Measurements from ENCODE around the gene TEX35. TPM values are rescaled to one million over a fixed set of nuclear protein-coding genes. Genes with fewer than 3 reads are reported as not detected.

TEX35 gene
- polyA plus RNA-seq (2013, experiment 1 of 2): not detected
- not detected for polyA plus RNA-seq (2013, experiment 2 of 2)

DNA sequence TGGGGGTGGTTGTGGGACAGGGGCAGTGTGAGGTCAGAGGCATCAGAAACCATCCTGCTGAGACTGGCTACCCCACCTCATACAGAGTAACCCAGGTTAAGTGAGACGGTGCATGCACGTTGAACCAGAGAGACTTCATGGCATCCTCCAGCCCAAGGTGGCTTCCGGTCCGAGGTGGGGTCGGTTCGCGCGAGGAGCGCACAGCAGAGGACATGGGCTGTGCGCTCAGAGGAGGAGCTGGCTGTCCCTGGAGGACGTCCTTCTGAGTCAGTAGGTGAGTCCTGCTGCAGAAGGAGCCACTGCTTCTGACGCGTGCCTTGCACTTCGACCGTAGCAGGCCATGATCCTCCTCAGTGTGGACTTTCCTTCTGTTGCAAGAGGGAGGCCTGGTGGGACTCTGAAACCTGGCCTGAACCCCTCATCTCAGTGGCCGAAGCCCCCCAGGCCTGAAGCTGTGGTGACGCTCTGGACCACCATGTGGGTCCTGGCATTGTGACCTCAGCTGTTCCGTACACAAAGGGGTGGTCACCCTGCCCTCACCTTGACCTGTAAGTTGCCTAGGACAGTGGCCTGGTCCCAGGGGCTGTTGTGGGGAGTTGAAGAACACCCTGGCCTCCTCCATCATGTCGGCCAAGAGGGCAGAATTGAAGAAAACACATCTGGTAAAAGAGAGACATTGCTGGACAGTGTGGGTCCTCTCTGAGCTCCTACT, at the start of gene TEX35:
Gene TEX35 (plus strand): TSS at position 544 of the 712 bp plus-strand sequence. CDS start 80 bp downstream, at position 624.
- H3K4me1 ChIP-seq (ENCODE audit: insufficient read depth, low read length): no peaks in the 10 kb centered on the region
- H3K9me3 ChIP-seq (ENCODE audit: insufficient read depth, low read depth, low read length): no peaks in the 10 kb centered on the region
- no peaks in the 10 kb centered on the region for H3K27me3 ChIP-seq (ENCODE audit: insufficient read depth, low read length)
- no peak within 1 kb of the TSS for H3K9ac ChIP-seq (ENCODE audit: low read depth, low read length)
- H3K36me3 ChIP-seq (ENCODE audit: insufficient read depth, low read length): no peaks in the 10 kb centered on the region
- WGBS: 96% methylated on average over 19 of the region's 19 CpGs
- no peak within 1 kb of the TSS for H3K4me3 ChIP-seq (ENCODE audit: low read length)
- no peak within 1 kb of the TSS for H3K27ac ChIP-seq (ENCODE audit: low read depth, low read length)

DNA sequence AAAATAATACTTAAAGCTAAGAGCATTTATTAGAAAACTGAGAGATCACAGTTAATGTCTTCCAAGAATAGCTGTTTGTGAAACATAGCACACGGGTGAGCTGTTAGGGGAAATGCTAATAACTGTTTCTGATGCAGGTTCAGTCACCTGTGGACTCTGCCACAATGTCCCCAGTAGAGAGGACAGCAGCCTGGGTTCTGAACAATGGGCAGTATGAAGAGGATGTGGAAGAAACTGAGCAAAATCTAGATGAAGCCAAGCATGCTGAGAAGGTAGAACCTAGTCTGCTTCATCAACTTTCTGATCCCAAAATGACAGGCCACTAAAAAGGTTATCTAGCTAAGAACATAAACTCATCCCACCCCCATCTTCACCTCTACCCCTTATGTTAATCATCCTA, 48.8 kb upstream of the TEX35 start:
- Histone ChIP-seq H3K9ac (ENCODE audit: low read depth, low read length) (no peak overlapping the region), H3K36me3 (ENCODE audit: insufficient read depth, low read length) (peaks cover 37% of the 10 kb centered on the region), H3K27me3 (ENCODE audit: insufficient read depth, low read length) (no peaks in the 10 kb centered on the region), H3K27ac (ENCODE audit: low read depth, low read length) (no peak overlapping the region), H3K4me1 (ENCODE audit: insufficient read depth, low read length) (0 out of 2 replicates have a peak, but pooled peaks cover 3% of the 10 kb centered on the region), H3K9me3 (ENCODE audit: insufficient read depth, low read depth, low read length) (no peaks in the 10 kb centered on the region), H3K4me3 (ENCODE audit: low read length) (no peak overlapping the region)
- 39% methylated on average over 1 of the region's 1 CpG for WGBS

DNA sequence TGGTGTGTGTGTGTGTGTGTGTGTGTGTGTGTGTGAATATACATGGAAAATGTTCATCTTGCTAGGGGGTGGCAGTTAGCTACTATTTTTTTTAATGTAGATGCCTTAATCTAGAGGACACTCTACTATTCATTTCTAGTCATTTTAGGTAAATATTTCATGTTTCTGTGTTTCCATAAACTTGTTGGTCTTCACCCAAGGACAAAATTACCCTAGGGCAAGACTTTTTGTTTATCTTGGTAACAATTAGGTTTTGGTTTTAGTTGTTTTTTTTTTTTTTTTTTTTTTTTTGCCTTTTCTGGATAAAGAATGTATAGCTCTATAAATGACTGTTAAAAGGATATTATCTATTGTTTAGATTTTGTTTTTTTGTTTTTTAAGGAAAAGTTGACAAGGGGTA, 48.3 kb upstream of the TEX35 start:
- no peak overlapping the region for H3K27ac ChIP-seq (ENCODE audit: low read depth, low read length)
- H3K4me3 ChIP-seq (ENCODE audit: low read length): no peak overlapping the region
- H3K9ac ChIP-seq (ENCODE audit: low read depth, low read length): no peak overlapping the region
- 0 out of 2 replicates have a peak, but pooled peaks cover 3% of the 10 kb centered on the region for H3K4me1 ChIP-seq (ENCODE audit: insufficient read depth, low read length)
- peaks cover 34% of the 10 kb centered on the region for H3K36me3 ChIP-seq (ENCODE audit: insufficient read depth, low read length)
- H3K27me3 ChIP-seq (ENCODE audit: insufficient read depth, low read length): no peaks in the 10 kb centered on the region
- no peaks in the 10 kb centered on the region for H3K9me3 ChIP-seq (ENCODE audit: insufficient read depth, low read depth, low read length)

DNA sequence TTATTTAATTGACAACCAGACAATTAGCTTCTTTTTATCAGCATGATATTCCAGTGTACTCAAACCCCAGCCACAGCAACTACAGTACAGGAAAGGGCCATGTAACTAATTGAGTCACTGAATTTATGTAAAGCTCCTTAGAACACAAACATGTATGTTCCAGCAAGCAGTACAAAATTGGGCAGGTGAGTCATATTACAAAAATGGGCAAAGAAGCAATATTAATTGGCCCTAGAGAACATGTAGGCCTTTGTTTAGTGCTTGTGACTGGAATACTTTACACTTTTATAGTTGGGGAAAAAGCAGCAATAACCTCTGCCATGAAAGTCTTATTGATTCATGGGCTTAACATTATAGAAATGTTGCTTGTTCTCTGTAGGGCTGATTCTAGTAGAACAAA, 47.9 kb upstream of the TEX35 start:
- Histone ChIP-seq H3K4me1 (ENCODE audit: insufficient read depth, low read length) (0 out of 2 replicates have a peak, but pooled peaks cover 3% of the 10 kb centered on the region), H3K4me3 (ENCODE audit: low read length) (no peak overlapping the region), H3K27me3 (ENCODE audit: insufficient read depth, low read length) (no peaks in the 10 kb centered on the region), H3K9me3 (ENCODE audit: insufficient read depth, low read depth, low read length) (no peaks in the 10 kb centered on the region), H3K9ac (ENCODE audit: low read depth, low read length) (no peak overlapping the region), H3K27ac (ENCODE audit: low read depth, low read length) (no peak overlapping the region), H3K36me3 (ENCODE audit: insufficient read depth, low read length) (peaks cover 34% of the 10 kb centered on the region)

DNA sequence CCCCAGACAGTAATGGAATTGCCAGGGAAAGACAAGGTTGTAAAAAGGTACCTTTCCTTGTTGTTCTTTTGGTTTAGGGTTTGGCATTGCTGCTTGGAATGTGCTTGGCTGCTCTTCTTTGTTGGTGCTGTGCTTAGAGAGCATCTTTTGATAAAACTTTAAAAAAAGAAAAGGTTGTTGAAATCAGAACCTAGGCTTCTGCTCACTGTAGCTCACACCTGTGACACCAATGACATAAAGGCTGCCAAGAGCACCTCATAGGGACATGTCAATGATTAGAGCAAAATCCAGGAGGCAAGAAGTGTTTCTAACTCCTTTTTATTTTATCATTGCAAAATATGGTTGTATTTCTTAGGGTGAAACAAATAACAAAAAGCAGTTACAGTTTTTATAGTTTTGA, 45.1 kb upstream of the TEX35 start:
- Histone ChIP-seq H3K36me3 (ENCODE audit: insufficient read depth, low read length) (peaks cover 47% of the 10 kb centered on the region), H3K27ac (ENCODE audit: low read depth, low read length) (no peak overlapping the region), H3K9ac (ENCODE audit: low read depth, low read length) (no peak overlapping the region), H3K4me1 (ENCODE audit: insufficient read depth, low read length) (no peaks in the 10 kb centered on the region), H3K9me3 (ENCODE audit: insufficient read depth, low read depth, low read length) (no peaks in the 10 kb centered on the region), H3K4me3 (ENCODE audit: low read length) (no peak overlapping the region), H3K27me3 (ENCODE audit: insufficient read depth, low read length) (no peaks in the 10 kb centered on the region)

DNA sequence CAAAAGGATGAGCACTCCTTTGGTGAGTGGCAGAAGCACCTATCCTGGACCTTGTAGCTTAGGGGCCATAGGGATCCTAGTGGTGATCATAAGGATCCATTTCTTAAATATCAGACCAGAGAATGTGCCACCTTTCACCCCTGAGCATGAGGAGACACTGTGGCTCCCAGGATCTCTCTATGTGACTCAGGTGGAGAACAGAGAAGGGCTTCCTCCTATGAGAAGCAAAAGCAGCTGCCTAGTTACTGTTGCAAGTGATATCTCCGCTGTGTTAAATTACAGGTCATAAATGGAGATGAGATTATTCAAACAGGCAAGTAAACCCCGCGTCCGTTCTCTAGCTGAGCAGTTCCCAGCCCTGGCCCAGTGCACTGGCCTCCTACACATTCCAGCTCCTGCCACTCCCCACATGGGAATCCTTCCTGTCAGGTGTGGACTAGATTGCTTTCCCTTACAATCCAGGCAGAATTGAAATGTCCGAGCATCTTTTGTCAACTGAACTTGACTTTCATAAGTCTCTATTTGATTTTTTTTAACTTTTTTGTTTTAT, 42.4 kb upstream of the TEX35 start:
- 97% methylated on average over 5 of the region's 5 CpGs for WGBS
- no peak overlapping the region for H3K27ac ChIP-seq (ENCODE audit: low read depth, low read length)
- no peak overlapping the region for H3K9ac ChIP-seq (ENCODE audit: low read depth, low read length)
- peaks cover 68% of the 10 kb centered on the region for H3K36me3 ChIP-seq (ENCODE audit: insufficient read depth, low read length)
- no peak overlapping the region for H3K4me3 ChIP-seq (ENCODE audit: low read length)
- H3K27me3 ChIP-seq (ENCODE audit: insufficient read depth, low read length): no peaks in the 10 kb centered on the region
- H3K9me3 ChIP-seq (ENCODE audit: insufficient read depth, low read depth, low read length): no peaks in the 10 kb centered on the region
- no peaks in the 10 kb centered on the region for H3K4me1 ChIP-seq (ENCODE audit: insufficient read depth, low read length)

DNA sequence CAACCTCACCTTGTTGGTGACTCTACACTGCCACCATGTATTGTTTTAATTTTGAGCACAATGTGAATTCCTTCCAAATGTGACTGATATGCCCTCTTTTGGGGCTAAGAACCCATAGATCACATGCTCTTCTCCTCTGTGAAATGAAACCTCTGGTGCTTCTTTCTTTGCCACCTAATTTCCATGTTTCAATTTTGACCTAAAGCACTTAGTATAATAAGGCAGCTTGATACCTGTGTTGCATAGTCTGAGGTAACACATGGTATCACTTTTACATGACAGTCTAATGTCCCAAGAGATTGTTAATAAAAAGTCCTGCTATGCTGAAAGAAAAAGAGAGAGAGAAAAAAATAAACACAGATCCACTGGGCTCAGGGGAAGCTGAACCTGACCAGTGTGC, 40.4 kb upstream of the TEX35 start:
- Histone ChIP-seq H3K4me3 (ENCODE audit: low read length) (no peak overlapping the region), H3K27me3 (ENCODE audit: insufficient read depth, low read length) (no peaks in the 10 kb centered on the region), H3K9me3 (ENCODE audit: insufficient read depth, low read depth, low read length) (no peaks in the 10 kb centered on the region), H3K4me1 (ENCODE audit: insufficient read depth, low read length) (peaks cover 5% of the 10 kb centered on the region; the same call in 1 of the 2 replicates), H3K36me3 (ENCODE audit: insufficient read depth, low read length) (peaks cover 56% of the 10 kb centered on the region), H3K27ac (ENCODE audit: low read depth, low read length) (no peak overlapping the region), H3K9ac (ENCODE audit: low read depth, low read length) (no peak overlapping the region)

DNA sequence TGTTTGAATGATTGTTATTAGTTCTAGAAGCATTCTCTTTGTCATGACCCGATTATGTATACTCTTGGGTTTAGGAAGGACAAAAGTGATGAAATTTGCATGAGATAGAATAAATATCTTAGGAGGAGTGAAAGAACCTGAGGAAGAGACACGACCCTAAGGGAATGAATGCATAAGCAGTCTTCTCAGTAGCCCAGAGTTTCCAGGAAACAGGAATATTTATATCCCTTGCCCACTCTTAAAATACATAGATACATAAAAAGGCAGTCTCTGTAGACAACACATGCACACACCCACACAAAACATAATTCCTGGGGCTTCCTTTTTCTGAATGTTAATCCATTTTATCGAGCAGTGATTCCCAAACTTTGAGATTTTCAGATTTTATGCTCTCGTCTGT, 35.5 kb upstream of the TEX35 start:
- Histone ChIP-seq H3K27ac (ENCODE audit: low read depth, low read length) (no peak overlapping the region), H3K36me3 (ENCODE audit: insufficient read depth, low read length) (peaks cover 43% of the 10 kb centered on the region), H3K9ac (ENCODE audit: low read depth, low read length) (no peak overlapping the region), H3K4me1 (ENCODE audit: insufficient read depth, low read length) (peaks cover 5% of the 10 kb centered on the region; the same call in 1 of the 2 replicates), H3K27me3 (ENCODE audit: insufficient read depth, low read length) (no peaks in the 10 kb centered on the region), H3K9me3 (ENCODE audit: insufficient read depth, low read depth, low read length) (no peaks in the 10 kb centered on the region), H3K4me3 (ENCODE audit: low read length) (no peak overlapping the region)
- 73% methylated on average over 4 of the region's 4 CpGs for WGBS

DNA sequence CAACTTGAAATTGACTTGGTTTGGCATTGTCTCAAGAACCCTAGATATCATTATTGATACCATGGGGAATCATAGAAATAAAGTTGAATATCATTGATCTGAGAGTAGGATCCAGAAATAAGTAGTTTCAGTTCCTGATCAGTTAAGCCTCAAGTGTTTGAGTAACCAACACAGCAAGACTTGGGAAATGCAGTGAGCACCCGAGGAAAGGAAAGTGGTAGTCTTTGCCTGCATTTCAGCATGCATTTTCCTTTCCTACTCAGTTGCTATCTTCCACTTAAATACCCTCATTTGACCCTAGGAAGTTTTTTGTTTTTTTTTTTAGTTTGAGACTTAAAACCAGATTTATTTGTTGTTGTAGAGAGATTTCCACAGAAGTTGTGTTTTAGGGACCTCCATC, 35.1 kb upstream of the TEX35 start:
- peaks cover 5% of the 10 kb centered on the region; the same call in 1 of the 2 replicates for H3K4me1 ChIP-seq (ENCODE audit: insufficient read depth, low read length)
- no peak overlapping the region for H3K27ac ChIP-seq (ENCODE audit: low read depth, low read length)
- 77% methylated on average over 1 of the region's 1 CpG for WGBS

DNA sequence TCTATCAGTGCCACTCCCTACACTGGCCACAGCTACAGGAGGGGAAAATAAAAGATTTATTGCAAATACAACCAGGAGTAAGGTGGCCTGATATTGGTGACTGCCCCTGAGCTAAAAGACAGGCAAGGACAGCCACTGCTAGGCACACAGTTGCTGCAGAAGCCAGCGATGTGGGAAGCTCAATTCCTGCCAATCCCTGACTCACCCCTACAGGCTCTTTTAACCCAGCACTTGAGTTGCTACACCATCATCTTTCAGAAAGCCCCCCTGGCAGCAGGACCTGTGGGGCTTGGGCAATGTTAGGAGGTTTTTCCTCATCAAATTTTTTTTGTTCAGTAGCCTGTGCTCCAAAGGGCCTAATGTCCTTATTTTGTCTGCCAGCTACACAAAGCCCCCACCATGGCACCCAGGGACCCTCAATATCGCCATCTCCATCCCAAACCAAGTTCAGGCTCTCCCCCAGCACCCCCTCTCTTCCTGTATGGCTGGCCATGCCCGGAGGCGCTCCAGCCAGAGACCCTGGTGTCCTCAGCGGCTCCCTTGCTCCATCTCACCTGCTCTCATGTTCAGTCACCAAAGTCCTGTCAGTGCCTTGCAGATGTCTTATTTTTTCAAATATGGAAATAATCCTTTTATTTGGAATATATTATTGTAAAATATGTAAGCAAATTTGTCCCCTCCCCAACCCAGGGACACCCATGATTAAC, 29.5 kb upstream of the TEX35 start:
- H3K27ac ChIP-seq (ENCODE audit: low read depth, low read length): no peak overlapping the region
- H3K4me3 ChIP-seq (ENCODE audit: low read length): no peak overlapping the region
- H3K4me1 ChIP-seq (ENCODE audit: insufficient read depth, low read length): peaks cover 2% of the 10 kb centered on the region; the same call in 1 of the 2 replicates
- no peaks in the 10 kb centered on the region for H3K27me3 ChIP-seq (ENCODE audit: insufficient read depth, low read length)
- 89% methylated on average over 5 of the region's 5 CpGs for WGBS
- no peaks in the 10 kb centered on the region for H3K9me3 ChIP-seq (ENCODE audit: insufficient read depth, low read depth, low read length)
- H3K9ac ChIP-seq (ENCODE audit: low read depth, low read length): no peak overlapping the region
- peaks cover 7% of the 10 kb centered on the region; the same call in 1 of the 2 replicates for H3K36me3 ChIP-seq (ENCODE audit: insufficient read depth, low read length)

More for the DNA sequence above, 35.1 kb upstream of the TEX35 start:
- Histone ChIP-seq H3K36me3 (ENCODE audit: insufficient read depth, low read length) (peaks cover 38% of the 10 kb centered on the region), H3K9me3 (ENCODE audit: insufficient read depth, low read depth, low read length) (no peaks in the 10 kb centered on the region), H3K4me3 (ENCODE audit: low read length) (no peak overlapping the region), H3K27me3 (ENCODE audit: insufficient read depth, low read length) (no peaks in the 10 kb centered on the region), H3K9ac (ENCODE audit: low read depth, low read length) (no peak overlapping the region)

DNA sequence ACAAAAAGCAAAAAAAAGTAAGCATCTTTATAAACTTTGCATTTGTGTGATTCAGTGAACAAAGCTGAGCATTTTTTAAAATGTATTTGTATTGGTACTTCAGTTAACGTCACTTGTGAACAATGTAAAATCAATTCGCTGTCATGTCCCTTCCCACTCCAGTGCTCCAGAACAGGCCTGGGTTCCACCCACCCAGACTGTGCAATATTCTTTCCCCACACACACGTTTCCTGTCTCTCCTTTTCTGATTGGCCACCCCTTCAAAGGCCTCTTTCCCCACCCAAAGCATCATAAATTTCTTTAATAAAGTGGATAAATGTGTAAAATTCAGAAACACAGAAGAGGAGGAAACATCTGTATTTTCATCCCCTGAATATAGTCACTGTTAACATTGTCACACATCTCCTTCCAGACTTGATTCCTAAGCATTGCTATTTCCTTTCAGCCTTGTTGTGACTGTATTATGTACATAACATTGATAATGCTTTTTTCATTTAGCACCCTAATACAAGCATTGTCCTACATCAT, 28.1 kb upstream of the TEX35 start:
- Histone ChIP-seq H3K9ac (ENCODE audit: low read depth, low read length) (no peak overlapping the region), H3K4me1 (ENCODE audit: insufficient read depth, low read length) (peaks cover 2% of the 10 kb centered on the region; the same call in 1 of the 2 replicates), H3K9me3 (ENCODE audit: insufficient read depth, low read depth, low read length) (no peaks in the 10 kb centered on the region), H3K4me3 (ENCODE audit: low read length) (no peak overlapping the region), H3K27me3 (ENCODE audit: insufficient read depth, low read length) (no peaks in the 10 kb centered on the region), H3K36me3 (ENCODE audit: insufficient read depth, low read length) (peaks cover 4% of the 10 kb centered on the region; the same call in 1 of the 2 replicates), H3K27ac (ENCODE audit: low read depth, low read length) (no peak overlapping the region)
- 81% methylated on average over 3 of the region's 3 CpGs for WGBS

All from HUES64 (cell line).